ENCODE measurements around the gene PTPRJ. TPM values are rescaled to one million over a fixed set of nuclear protein-coding genes. Genes with fewer than 3 reads are reported as not detected.
A peak's percentile ranks its signal among the peaks of the same experiment; 100 is the strongest.

Gene PTPRJ
- total RNA-seq, 1 experiment from 2014 or later = 0.30 TPM

DNA sequence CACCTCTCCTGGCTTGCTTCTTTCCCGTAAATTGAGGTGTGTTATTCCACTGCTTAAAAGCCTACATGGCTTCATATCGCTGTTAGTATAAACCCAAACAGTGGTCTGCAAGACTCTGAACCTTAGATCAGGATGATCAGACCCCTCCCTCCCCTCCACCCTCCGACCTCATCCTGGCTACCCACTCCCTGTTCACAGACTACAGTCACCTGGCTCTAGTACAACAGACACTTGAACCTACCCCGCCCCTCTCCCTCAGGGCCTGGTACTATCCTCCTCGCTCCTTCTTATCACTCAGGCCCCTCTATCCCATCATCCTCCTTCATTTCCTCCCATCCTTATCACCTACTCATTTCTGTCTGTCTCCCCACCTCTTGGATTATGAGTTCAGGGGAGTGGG, 20.1 kb downstream of the PTPRJ start:
- TF ChIP-seq, protein P1, sequence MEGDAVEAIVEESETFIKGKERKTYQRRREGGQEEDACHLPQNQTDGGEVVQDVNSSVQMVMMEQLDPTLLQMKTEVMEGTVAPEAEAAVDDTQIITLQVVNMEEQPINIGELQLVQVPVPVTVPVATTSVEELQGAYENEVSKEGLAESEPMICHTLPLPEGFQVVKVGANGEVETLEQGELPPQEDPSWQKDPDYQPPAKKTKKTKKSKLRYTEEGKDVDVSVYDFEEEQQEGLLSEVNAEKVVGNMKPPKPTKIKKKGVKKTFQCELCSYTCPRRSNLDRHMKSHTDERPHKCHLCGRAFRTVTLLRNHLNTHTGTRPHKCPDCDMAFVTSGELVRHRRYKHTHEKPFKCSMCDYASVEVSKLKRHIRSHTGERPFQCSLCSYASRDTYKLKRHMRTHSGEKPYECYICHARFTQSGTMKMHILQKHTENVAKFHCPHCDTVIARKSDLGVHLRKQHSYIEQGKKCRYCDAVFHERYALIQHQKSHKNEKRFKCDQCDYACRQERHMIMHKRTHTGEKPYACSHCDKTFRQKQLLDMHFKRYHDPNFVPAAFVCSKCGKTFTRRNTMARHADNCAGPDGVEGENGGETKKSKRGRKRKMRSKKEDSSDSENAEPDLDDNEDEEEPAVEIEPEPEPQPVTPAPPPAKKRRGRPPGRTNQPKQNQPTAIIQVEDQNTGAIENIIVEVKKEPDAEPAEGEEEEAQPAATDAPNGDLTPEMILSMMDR (IDR thresholded peaks at IDR 0.05; ENCODE audit: unreplicated experiment) = no peak
- intact Hi-C loops (cut with micrococcal nuclease) = no loop called here
- H3K4me1 Mint-ChIP-seq (ENCODE audit: insufficient read depth, unreplicated experiment) = no peaks in the 10 kb centered on the region
- H3K4me3 Mint-ChIP-seq (ENCODE audit: unreplicated experiment) = no peak overlapping the region
- no peaks in the 10 kb centered on the region for H3K36me3 Mint-ChIP-seq (ENCODE audit: insufficient read depth, unreplicated experiment)
- CTCF ChIA-PET = interaction anchor here (0.5 kb wide), 1 partner anchor 35 kb away, joined by 3 read pairs; no protein-coding TSS in a partner anchor
- H3K9me3 Mint-ChIP-seq (ENCODE audit: unreplicated experiment) = no peaks in the 10 kb centered on the region
- no TSS peak for BruUV-seq (replicated peaks)
- H3K27ac Mint-ChIP-seq (ENCODE audit: low read depth, unreplicated experiment) = no peak overlapping the region
- no peaks in the 10 kb centered on the region for H3K27me3 Mint-ChIP-seq (ENCODE audit: insufficient read depth, unreplicated experiment)
- DNase-seq (ENCODE audit: unreplicated experiment) = no peak
- POLR2A ChIA-PET = no interaction called here

- ChIA-PET CTCF (interaction anchor here (0.6 to 0.9 kb wide), 3 partner anchors 65 to 108 kb away, joined by 3 read pairs; no protein-coding TSS in a partner anchor), POLR2A (no interaction called here)
- no peaks in the 10 kb centered on the region for H3K27me3 Mint-ChIP-seq (ENCODE audit: insufficient read depth, unreplicated experiment)
- H3K27ac Mint-ChIP-seq (ENCODE audit: low read depth, unreplicated experiment) = no peak overlapping the region
- no peaks in the 10 kb centered on the region for H3K9me3 Mint-ChIP-seq (ENCODE audit: unreplicated experiment)
- H3K4me3 Mint-ChIP-seq (ENCODE audit: unreplicated experiment) = no peak overlapping the region
- intact Hi-C loops (cut with micrococcal nuclease) = no loop called here
- H3K36me3 Mint-ChIP-seq (ENCODE audit: insufficient read depth, unreplicated experiment) = no peaks in the 10 kb centered on the region
- peak; percentile 63 for DNase-seq (ENCODE audit: unreplicated experiment)
- H3K4me1 Mint-ChIP-seq (ENCODE audit: insufficient read depth, unreplicated experiment) = peaks cover 4% of the 10 kb centered on the region
- BruUV-seq (replicated peaks) = no TSS peak
- TF ChIP-seq, protein P1 (IDR thresholded peaks at IDR 0.05; ENCODE audit: unreplicated experiment) = no peak
Measured at GRCh38 chr11:48001438-48002021, 21.2 kb downstream of the PTPRJ start.

DNA sequence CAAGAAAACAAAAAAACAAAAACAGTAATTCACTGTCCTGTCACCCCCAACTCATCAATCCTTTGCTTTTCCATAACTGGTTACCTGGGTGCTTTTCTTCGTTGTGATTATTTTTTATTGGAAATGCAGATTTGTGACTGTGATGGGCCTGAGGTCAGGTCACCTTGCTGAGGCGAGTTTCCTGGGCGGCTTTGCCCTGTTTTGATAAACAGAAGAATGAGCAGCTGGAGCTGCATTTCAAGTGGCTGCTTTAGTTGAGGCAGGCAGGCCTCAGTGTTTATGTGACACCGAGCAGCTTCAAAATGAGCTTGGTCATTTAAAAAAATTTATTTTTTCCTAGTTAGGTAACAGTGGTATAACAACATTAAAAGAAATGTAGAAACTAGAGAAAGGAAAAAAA, 22.2 kb downstream of the PTPRJ start:
- CTCF ChIA-PET = interaction anchor here (0.7 to 1.0 kb wide), 2 partner anchors 106 to 1089 kb away, joined by 4 to 5 read pairs; no protein-coding TSS in a partner anchor
- Mint-ChIP-seq H3K27me3 (ENCODE audit: insufficient read depth, unreplicated experiment) (no peaks in the 10 kb centered on the region), H3K27ac (ENCODE audit: low read depth, unreplicated experiment) (no peak overlapping the region), H3K9me3 (ENCODE audit: unreplicated experiment) (no peaks in the 10 kb centered on the region), H3K4me1 (ENCODE audit: insufficient read depth, unreplicated experiment) (peaks cover 4% of the 10 kb centered on the region), H3K4me3 (ENCODE audit: unreplicated experiment) (no peak overlapping the region), H3K36me3 (ENCODE audit: insufficient read depth, unreplicated experiment) (no peaks in the 10 kb centered on the region)
- intact Hi-C loops (cut with micrococcal nuclease) = no loop called here
- no TSS peak for BruUV-seq (replicated peaks)
- TF ChIP-seq, protein P1 (IDR thresholded peaks at IDR 0.05; ENCODE audit: unreplicated experiment) = no peak
- DNase-seq (ENCODE audit: unreplicated experiment) = no peak
- POLR2A ChIA-PET = interaction anchor here (0.7 kb wide), 1 partner anchor 150 kb away, joined by 3 read pairs; no protein-coding TSS in a partner anchor

DNA sequence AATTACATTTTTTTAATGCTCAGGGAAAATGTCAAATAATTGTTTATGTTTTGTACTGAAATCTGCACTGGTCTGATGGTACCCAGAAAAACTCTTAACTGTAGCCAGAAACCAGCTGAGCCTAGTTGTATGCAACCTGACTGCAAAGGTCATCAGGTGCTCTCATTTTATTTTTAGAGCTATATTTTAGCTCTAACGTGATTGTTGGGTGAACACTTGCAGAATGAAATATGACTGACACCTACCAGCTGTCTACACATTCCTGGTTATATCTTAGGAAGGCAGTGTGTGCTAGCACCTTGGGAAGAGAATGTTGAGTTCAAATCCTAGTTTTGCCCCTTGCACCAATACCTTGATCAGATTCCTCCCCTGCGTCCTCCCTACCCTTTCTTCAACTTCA, 23.6 kb downstream of the PTPRJ start:
- DNase-seq (ENCODE audit: unreplicated experiment) = no peak
- Mint-ChIP-seq H3K27ac (ENCODE audit: low read depth, unreplicated experiment) (no peak overlapping the region), H3K4me1 (ENCODE audit: insufficient read depth, unreplicated experiment) (peaks cover 4% of the 10 kb centered on the region), H3K36me3 (ENCODE audit: insufficient read depth, unreplicated experiment) (no peaks in the 10 kb centered on the region), H3K9me3 (ENCODE audit: unreplicated experiment) (no peaks in the 10 kb centered on the region), H3K27me3 (ENCODE audit: insufficient read depth, unreplicated experiment) (no peaks in the 10 kb centered on the region), H3K4me3 (ENCODE audit: unreplicated experiment) (no peak overlapping the region)
- BruUV-seq (replicated peaks) = no TSS peak
- POLR2A ChIA-PET = no interaction called here
- CTCF ChIA-PET = no interaction called here
- TF ChIP-seq, protein P1 (IDR thresholded peaks at IDR 0.05; ENCODE audit: unreplicated experiment) = no peak
- intact Hi-C loops (cut with micrococcal nuclease) = no loop called here

All from MCF 10A (cell line).